Inflammatory macrophage treated with lipopolysaccharide for 4 hours (primary cell): ENCODE data around the gene KCND3.
A peak's percentile ranks its signal among the peaks of the same experiment; 100 is the strongest.
"Not testable (repeated sequence)": the region's sequence is repeated elsewhere in the genome, so short reads cannot be mapped to it uniquely, and the experiment has no call there.

Source experiments
- DNase-seq: peaks from one replicate; pipeline ENCODE4 v3.0.0-alpha.2; 2020

Gene KCND3

GRCh38 chr1:111802110-111802509 lies 187.4 kb downstream of the KCND3 start:
- no peak for DNase-seq

DNA sequence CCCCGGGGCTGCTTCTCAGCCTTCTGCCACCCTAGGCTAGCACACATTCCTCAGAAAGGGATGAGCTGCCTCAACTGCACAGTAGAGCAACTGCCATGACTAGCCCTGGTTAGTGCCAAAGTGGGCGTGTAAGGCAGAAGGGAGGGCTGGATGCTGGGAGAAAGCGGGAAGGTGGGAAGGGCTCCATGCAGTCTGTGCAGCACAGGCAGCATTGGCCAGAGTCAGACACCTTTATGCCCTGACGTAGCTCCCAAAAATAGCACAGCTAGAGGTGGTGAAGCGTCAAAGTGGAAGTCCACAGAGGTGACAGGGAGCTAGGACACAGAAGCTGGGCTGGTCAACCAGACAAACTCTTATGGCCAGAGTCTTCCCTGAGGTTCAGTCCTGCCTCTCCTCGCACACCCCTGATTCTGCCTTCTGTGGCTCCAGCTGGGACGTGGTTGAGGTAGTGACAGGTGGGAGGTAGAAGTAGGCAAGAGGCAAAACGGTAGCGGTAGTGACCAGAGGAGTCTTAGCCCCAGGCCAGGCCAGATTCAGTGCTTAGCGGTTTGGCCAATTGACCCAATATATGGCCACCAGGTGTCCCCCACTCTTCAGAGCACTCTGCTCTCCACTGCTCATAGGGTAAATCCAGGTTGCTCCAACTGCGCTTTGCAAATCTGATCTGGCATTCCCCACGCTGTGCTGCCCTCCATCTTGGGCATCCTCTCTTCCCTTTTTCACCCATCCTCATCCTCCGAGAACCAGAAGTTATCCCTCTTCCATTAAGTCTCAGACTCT lies 188.2 kb downstream of the KCND3 start:
- no peak for DNase-seq

GRCh38 chr1:111799722-111800121 lies 189.7 kb downstream of the KCND3 start:
- not testable (repeated sequence) for DNase-seq

- DNase-seq, result no peak
These were observed 190.9 kb downstream of the KCND3 start for GRCh38 chr1:111798580-111798979.

DNA sequence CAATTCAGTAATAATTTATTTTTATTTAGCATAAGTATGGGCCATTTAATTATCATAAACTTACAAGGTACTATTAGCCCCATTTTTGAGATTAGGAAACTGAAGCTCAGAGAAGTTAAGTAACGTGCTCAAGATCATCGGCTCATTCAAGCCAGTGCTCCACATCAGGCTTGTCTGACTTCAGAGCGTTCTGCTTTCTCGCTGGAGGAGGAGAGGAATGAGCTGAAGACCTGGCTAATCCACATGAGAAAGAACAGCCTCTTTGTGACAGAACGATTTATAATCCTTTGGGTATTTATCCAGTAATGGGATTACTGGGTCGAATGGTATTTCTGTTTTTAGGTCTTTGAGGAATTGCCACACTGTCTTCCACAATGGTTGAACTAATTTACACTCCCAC lies 194.1 kb downstream of the KCND3 start:
- no peak for DNase-seq

DNA sequence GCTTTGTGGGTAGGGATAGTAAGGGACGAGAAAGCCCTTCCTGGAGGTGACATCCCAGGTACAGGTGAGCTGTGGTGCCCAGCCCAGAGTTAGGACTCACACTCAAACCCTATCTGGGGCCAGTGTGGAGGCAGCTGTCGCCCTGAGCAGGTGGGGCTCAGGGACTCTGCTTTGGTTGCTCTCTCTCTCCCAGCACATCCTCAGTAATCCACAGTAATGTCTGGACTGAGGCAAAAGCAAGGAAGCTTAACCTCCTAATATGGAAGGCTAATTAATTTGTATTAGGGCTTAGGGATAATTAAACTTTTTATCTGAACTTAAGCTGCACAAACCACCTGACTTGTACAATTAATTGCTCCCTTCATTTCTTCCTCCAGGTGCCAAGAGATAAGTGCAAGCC lies 195.5 kb downstream of the KCND3 start:
- no peak for DNase-seq

- DNase-seq, result no peak
These were observed 197.2 kb downstream of the KCND3 start for GRCh38 chr1:111792249-111792648.

GRCh38 chr1:111791776-111792175 lies 197.7 kb downstream of the KCND3 start:
- no peak for DNase-seq

GRCh38 chr1:111789666-111790316 lies 199.7 kb downstream of the KCND3 start:
- DNase-seq, result no peak

- DNase-seq, result no peak
These were observed 200.3 kb downstream of the KCND3 start for GRCh38 chr1:111789142-111789541.

GRCh38 chr1:111786669-111787207 lies 202.7 kb downstream of the KCND3 start:
- DNase-seq, result no peak

DNA sequence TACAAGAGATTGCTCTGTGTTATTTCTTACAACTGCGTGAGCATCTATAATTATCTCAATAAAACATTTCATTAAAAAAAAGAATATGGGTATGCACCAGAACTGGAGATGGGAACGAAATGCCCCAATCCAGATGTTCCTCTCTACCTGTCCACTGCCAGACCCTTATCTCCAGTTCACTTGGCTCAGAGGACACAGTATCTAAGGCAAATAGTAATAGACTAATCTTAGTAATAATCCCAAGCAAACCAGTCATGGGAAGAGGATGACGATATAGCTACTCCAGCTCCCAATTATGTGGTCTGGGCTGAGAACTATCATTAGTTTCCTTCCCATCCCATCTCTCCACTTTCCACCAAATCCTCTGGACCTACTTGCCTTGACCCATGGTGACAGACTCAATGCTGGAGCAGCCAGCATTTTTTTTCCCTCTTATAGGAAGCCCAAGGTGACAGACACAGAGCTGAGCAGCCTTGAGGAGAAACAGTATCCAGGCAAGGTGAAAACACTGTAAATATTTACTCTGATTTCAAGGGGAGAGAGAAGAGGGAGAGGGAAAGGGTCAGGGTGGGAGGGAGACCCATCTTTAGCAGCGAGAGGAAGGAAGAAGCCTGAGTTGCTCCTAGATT lies 205.1 kb downstream of the KCND3 start:
- no peak for DNase-seq

GRCh38 chr1:111779546-111779945 lies 209.9 kb downstream of the KCND3 start:
- DNase-seq, result no peak

- DNase-seq, result no peak
These were observed 210.9 kb downstream of the KCND3 start for GRCh38 chr1:111778541-111779051.

DNA sequence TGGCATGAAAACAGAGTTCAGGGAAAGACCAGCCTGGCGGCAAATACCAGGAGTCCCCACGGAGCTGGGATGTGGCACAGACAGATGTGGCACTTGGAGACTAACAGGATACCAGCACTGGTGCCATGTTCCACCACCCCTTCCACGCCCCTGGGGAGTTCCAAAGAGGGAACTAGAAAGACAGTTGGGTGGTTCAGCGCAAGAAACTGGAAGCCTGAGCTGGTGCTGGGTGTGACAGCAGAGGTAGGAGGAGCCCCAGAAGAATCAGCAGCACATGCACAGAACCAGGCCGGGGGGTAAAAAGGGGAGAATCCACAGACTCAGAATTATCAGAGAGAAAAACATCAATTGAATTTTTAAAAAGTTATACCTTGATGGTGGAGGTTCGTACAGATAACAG lies 211.4 kb downstream of the KCND3 start:
- no peak for DNase-seq

DNA sequence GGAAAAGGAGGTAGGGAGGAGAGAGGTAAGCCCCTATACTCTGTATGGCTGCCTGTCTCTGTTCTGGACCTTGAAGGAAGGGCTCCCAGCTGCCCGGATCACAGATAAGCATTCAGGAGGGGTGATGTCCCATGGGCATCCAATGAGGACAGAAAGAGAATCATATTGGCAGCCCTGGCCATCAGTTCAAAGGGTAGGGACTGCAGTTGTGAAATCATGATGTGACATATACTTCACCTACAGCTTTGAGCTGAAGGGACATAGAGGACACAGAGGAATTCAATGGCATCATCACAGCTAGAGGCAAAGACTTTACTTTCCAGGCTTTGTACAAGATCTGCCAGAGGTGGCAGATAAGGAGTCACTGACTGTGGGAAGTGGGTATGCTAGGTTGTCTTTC lies 212.2 kb downstream of the KCND3 start:
- DNase-seq, result no peak

DNA sequence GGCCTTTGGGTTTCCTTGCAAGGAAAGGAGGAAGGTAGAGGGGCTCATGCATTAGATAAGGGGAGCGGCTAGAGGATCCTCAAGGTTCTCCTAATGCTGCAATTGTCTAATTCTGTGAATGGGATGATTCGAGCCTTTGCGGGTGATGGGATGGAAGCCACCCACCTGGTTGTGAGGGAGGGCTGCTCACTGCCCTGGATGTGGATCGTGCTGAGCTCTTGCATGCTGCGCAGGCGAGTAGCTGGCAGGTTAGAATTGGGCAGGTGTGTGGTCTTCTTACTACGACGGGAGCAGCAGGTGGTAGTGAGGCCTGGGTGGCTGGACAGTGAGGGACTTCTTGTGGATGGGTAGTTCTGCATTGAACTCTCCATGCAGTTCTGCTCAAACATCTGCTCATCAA lies 212.6 kb downstream of the KCND3 start:
- no peak for DNase-seq

DNA sequence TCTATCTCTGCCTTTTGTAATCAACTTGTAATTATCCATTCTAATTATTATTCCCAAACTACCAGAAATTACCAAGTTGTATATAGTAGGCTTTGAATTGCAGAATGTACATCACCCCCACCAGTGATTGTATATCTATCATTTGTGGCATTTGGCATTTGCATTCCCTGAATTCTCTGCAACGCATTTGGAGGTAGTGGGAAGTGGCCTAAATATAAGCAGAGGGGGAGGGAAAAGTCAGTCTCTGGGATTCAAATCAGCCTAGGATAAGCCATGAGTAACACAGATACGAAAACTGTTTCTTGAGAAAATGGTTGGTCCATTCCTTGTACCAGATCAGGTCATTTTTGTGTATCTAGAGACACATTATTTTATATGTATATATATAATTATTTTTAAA lies 213.1 kb downstream of the KCND3 start:
- DNase-seq, result no peak

DNA sequence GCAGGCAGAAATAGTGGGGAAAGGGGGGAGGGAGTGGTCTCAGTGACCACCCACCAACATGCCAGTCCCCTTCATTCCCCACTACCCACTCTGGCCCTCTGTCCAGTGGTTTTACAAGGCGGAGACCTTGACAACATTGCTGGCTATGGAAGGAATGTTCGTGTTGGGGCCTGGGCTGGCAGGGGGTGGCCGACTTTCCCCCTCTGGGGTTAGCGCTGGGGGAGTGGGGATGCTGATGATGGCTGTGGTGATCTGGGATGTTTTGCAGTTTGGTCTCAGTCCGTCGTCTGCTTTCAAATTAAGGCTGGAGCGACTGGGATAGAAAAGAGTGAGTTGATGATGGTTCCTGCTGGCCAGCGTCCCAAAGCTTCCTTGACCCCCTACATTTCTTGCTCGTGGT lies 213.5 kb downstream of the KCND3 start:
- DNase-seq, result no peak

DNA sequence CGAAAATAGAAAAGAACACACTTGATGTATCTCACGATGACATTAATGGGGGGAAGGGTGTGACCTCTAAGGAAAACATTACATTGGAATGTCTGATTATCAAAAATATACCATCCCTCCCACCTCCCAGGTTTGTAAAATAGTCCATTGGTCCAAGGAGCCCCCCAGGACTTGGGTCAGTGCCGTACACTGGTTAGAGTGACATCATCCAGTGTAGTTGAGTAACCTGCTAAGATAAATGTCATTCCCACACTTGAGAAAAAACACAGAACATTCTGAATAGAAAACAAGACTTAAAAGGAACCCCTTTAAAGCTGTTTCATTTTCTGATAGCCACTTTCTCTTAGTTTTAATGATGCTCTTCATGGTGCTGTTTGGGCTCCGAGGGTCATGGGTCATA lies 218.6 kb downstream of the KCND3 start:
- no peak for DNase-seq

- DNase-seq, result peak; percentile 76
These were observed 219.8 kb downstream of the KCND3 start for GRCh38 chr1:111769517-111770146.

- no peak for DNase-seq
These were observed 220.8 kb downstream of the KCND3 start for GRCh38 chr1:111768625-111769024.

- DNase-seq, result no peak
These were observed 221.4 kb downstream of the KCND3 start for GRCh38 chr1:111768023-111768422.
